CD4-positive, alpha-beta T cell treated with Interleukin-6 at 100 ng/mL for 8 hours (primary cell): ENCODE data around the gene CLDN7.

Experiments
- DNase-seq: peaks from one replicate; pipeline ENCODE4 v3.0.0-alpha.2; 2020; ENCODE audit warnings: mixed read lengths, low spot score

The CLDN7 gene

DNA sequence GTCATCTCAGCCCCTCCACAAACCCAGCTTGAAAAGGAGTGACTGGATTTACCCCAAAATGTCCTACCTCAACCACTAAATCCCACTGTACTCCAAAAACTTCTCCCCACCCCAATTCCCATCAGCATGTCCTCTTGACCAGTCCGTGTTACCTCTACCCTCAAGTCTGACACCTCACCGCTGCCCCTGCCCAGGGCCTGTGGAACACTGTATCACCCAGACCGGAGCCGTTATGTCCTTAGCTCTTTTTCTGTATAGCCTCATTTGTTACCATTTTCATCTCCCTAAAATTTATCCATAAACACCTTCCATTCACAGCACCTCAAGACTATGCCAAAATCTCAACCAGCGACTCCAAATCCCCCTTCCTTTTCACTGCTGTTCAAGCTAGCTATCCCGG lies 25.5 kb downstream of the CLDN7 start:
- no peak for DNase-seq

DNA sequence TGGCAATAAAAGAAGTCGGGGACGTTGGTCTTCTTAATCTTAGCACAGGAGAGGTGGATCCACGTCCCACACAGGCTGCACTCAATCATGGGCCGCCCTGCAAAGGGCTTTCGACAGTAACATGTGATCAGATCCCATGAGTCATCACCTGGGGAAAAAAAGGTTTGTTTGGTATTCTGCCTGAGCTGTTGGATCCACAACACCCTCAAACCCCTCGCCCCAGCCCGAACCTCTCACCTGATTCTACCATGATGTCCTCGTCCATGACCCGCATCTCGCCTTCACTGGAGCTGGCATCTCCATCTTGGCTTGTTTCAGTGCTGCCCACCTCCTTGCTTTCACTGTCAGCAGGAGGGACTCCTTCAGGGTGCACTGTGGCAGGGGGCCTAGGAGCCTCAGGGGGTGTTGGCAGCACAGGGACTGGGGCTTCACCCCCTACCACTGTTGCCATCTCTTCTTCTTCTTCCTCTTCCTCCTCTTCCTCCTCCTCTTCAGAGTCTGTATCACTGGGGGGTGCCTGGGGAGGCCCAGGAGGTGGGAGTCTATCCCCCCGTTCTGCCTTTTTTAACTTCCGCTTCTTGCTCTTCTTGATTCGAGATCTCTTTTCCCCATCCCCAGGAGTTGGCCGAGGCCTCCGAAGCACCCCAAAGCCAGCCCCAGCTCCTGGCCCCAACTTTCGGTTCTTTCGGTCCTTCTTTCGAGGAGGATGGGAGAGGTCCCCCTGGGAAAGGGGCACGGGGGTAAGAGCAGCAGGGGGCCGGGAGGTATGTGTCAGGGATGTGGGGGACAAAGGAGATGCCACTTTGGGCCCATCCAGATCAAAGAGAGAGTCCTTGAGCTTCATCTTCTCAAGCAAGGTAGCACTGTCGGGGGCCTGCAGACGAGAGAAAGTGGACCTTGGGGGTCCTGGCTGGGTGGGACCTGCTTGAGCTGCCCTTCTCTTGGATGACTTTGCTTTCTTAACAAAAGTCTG lies 26.3 kb downstream of the CLDN7 start:
- DNase-seq = no peak

DNA sequence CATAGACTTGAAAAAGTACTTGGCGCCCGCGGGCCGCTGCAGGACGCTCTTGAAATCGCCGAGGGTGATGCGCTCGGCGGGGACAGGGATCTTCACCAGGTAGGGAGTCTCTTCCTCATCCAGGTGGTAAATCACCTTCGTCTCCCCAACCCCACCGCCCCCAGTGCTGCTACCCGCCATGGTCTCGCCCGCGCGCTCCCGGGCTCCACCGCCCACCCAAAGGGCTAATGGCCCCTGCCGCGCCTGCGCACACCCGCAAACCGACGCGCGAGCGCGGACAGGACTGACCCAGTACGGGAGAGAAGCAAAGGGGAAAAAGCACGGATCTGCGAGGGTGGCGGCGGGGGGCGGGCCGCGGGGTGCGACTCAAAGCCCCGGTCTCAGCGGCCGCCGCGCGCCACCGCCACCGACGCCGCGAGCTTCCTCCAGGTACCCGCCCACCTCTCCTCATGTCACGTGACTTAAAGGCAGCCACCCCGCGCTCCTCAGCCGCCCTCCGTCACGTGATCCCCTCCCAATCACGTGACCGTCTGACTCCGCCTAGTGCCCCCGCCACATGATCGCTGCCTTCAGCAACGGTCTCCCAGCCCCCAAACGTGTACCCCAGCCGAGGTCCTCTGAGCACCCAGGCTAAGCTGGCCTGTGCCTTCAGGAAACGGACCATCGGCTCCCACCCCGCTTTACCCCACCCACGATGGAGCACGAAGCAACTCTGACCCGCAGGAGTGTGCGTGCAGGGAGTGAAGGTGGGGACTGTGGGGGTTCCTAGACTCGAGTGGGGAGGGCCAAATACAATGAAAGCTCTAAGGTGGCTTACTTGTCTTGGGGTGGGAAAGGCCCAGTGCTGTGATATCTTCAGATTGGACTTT lies 28.0 kb downstream of the CLDN7 start, which contains the start of gene DVL2:
DVL2 (minus strand) TSS at position 435 of the 869 bp plus-strand sequence; CDS start at position 180, 255 bp downstream.
- peak; percentile 95 for DNase-seq

DNA sequence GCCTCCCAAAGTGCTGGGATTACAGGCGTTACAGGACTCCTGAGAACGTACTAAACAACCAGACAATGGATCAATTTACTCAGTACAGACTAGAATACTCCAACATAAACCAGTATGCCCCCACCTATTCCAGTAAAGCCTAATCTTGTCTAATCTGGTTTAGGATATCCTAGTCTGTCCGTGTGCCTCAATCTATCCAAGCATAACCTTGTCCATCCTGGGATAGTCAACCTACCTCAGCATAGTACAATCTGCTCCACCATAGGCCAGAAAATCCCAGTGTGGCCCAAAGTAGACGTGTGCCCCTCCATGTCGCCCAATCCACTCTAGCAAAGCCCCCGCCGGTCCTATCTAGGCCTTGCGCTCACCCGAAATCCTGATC lies 28.6 kb downstream of the CLDN7 start:
- DNase-seq = no peak

DNA sequence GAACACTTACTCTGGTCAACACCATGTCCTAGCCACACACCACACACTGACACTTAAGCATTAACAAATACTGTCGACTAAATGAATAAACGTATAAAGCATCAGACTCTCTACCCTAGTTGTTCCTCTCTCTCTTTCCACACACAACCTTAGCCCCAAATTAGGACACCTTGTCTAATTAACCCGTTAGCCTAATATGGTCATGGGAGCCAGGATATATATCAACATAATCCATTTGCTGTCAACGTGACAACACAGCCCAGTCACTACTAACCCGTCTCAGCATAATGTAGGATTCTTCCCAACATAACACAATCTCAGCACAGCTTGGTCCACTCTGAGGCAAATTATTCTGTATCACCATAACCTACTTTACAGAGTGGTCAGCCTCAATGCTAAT lies 30.2 kb downstream of the CLDN7 start:
- no peak for DNase-seq

DNA sequence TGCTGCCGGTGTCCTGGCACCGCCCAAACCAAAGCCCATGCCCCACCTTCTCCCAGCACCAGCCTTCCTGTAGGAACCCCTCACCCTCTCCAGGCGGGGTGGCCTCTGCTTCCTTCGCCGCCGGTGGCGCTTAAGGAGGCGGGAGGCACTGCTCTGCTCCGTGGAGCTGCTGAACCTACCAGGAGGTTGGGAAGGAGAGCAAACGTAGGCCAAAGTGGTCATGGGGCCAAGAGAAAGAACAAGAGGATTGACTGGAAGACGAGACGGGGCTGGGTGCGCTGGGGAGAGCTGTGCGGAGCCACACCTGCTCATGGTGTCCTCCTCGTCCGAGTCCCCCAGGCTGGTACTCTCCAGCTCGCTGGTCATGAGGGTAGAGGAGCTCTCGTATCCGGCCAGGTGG lies 32.8 kb downstream of the CLDN7 start:
- DNase-seq = no peak

DNA sequence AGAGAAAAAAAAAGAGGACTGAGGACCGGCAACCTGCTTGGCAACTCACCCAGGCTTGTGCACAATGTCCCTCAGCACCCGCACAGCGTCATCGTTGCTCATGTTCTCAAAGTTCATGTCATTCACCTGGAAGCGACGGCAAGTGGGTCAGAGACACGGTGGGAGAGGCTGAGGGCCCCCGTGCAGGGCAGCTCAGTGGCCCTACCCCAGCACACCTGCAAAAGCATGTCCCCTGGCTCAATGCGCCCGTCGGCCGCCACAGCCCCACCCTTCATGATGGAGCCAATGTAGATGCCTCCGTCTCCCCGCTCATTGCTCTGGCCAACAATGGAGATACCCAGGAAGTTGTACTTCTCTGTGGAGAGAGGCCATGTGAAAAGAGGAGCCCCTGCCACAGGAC lies 33.4 kb downstream of the CLDN7 start:
- no peak for DNase-seq

DNA sequence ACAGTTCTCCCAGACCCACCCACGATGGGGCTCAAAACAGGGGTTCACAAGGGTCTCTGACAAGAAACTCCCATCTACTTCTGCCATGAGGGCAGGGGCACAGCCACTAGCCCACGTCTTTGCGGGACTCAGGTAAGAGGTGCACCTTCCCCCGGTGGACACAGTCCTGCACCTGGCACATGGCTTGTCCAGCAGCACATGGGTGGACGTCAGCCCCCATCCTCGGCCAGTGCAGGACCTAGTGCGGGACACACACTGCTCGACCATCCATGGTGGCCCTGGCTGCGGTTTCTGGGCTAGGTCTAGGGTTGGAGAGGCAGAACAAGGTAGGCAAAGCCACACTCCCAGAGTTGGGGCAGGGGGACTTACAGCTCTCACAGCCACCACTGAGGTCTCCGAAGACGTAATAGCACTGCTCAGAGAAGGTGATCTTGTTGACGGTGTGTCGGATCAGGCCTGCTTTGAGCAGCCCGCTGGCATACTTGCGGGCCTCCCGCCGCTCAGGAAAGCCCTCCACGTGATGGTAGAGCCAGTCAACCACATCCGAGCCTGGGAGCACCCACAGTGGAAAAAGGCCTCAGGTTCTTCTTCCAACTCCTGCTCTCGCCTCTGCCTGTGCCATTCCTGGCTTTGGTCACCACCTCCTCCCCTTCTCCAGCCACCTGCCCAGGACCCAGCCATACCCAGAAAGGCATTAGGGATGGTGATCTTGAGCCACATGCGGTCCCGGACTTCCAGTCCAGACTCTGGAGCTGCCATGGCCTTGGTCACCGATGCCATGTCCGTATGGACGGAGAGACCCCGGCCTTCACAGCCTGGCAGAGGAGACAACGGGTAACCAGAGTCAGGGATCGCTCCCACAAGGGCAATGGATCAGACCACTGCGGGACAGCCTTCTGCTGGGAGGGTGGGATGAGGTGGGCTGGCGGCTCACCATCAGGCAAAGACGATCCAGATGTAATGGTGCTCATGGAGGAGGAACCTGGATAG lies 35.3 kb downstream of the CLDN7 start:
- no peak for DNase-seq

DNA sequence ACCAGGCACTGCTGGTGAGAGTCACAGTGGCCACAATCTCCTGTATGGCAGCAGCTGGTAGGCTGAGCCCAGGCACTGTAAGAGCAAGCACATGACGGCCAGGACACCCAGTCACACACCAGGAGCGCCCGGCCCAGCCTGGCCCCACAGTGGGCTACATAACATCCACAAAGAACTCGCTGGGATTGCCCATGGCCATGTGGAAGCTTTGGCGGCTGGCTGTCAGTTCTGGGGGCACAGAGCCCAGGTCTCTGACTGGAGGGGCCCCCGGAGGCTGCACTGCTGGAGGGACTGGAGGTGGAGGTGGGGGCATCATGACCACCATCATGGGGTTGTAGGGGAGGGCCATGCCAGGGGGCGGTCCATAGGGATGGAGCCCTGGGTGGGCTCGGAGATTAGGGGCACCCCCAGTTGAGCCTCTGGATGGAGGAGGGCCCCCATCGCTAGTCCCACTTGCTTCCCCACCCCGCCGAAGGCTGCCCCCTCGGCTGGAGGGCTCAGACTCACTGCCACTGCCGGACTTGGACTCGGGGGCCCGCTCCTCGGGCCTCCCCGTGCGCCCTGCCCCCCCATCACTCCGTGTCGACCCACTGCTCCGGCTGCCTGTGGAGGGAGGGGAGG lies 36.5 kb downstream of the CLDN7 start:
- DNase-seq = no peak

DNA sequence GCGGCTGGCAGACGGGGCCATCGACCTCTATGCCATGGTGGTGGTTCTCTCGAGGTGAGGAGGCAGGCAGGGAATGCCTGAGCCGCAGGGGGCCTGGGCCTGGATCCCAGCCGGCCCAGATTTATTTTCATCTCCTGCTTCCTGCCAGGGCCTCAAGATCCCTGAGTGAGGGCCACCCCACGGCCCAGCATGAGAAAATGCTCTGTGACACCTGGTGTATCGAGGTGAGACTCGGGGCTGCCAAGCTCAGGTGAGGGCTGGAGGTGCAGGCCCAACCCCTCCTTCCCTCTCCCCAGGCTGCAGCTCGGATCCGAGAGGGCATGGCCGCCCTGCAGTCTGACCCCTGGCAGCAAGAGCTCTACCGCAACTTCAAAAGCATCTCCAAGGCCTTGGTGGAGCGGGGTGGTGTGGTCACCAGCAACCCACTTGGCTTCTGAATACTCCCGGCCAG lies 37.6 kb downstream of the CLDN7 start:
- DNase-seq = no peak

DNA sequence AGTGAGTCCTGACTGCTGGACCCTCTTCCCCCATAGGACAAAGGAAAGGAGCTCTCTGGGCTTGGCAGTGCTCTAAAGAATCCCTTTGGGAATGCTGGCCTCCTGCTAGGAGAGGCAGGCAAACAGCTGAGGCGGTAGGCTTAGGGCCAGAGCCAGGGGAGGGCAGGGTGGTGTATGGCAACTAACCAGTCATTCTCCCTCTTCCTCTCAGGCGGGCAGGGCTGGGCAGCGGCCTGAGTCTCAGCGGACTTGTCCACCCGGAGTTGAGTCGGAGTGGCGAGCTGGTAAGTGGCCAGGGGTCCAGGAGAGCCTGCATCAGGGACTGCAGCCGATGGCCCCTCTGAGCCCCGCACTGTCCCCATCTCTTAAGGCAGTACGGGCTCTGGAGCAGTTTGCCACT lies 38.2 kb downstream of the CLDN7 start:
- no peak for DNase-seq

DNA sequence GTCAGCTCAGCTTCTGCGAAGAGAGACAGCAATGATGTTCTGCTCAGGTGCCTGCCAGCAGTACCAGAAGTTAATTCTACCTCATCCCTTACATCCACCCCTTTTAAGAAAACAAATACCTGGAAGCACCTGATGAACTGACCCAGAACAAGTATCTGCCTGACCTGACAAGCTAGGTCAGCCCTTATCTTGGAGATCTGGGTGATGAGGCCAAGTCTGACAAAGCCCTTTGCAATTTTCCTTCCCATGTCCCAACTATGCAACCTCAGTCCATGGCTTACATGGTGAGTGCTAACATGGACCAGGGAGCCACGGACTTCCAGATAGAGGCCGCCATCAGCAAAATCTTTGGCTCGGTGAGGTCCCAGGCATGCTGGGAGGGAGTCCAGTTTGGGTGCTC lies 38.9 kb downstream of the CLDN7 start:
- DNase-seq = no peak

DNA sequence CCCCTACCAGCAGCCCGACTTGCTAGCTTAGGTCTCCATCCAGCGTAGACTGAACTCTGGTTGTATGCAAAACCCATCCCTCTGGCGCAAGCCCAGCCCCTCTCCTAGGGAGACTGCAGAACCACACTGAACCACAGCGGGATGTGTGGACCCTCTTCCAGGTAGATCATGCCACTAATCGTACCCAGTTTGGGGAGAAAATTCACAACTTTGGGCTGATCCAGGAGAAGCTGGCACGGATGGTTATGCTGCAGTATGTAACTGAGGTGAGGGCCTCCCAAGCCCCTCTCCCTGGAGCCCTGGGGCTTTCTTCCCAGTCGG lies 39.3 kb downstream of the CLDN7 start:
- DNase-seq = no peak

DNA sequence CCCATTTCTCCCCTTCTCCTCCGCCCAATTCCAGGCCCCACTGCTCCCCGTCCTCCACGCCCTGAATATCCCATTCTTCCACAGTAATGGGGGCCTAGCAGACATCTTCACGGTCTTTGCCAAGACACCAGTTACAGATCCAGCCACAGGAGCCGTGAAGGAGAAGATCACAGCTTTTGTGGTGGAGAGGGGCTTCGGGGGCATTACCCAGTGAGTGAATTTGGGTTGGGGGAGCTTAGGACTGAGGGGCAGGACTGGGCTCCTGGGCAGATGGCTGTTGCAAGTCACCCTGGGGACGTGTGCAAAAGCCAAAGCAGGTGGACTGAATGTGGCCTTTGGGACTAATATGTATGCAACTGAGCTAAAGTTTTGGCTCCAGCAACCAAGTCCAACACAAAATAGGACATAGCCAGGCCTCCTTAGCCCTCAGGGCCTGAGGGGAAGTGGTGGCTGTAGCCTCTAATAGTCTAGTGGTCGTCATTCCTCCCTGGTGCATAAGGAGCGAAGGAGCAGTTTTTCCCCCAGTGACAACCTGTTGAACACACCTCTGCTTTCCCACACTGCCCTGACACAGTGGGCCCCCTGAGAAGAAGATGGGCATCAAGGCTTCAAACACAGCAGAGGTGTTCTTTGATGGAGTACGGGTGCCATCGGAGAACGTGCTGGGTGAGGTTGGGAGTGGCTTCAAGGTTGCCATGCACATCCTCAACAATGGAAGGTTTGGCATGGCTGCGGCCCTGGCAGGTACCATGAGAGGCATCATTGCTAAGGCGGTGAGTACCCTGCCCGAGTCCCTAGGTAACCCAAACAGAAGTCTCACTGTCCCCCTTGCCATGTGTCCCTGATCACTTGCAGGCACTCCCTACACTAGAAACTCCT lies 39.9 kb downstream of the CLDN7 start:
- no peak for DNase-seq

DNA sequence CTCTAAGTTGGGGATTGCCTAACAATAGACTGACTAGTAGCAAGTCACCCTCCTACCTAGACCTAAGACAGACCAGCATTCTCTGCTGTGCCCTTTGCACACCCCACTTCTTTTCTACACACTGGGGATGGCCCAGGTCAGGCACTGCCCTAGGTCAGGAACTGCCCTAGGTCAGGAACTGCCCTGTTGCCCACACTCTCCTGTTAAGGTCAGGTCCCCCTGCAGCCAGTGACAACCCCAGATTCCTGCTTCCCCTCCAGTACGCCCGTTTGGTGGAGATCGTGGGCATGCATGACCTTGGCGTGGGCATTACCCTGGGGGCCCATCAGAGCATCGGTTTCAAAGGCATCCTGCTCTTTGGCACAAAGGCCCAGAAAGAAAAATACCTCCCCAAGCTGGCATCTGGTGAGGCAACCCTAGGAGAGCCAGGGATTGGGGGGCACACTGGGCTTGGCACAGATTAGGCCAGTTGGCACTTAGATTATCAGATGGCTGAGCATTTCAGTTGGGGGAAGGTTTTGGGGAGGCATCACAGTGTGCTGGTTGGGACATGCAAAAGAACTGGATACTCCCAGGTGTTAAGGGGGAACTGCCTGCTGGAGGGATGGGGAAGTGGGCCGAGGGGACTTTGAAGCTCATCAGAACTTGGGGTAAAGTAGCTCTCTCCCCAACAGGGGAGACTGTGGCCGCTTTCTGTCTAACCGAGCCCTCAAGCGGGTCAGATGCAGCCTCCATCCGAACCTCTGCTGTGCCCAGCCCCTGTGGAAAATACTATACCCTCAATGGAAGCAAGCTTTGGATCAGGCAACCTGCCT lies 40.8 kb downstream of the CLDN7 start:
- no peak for DNase-seq

DNA sequence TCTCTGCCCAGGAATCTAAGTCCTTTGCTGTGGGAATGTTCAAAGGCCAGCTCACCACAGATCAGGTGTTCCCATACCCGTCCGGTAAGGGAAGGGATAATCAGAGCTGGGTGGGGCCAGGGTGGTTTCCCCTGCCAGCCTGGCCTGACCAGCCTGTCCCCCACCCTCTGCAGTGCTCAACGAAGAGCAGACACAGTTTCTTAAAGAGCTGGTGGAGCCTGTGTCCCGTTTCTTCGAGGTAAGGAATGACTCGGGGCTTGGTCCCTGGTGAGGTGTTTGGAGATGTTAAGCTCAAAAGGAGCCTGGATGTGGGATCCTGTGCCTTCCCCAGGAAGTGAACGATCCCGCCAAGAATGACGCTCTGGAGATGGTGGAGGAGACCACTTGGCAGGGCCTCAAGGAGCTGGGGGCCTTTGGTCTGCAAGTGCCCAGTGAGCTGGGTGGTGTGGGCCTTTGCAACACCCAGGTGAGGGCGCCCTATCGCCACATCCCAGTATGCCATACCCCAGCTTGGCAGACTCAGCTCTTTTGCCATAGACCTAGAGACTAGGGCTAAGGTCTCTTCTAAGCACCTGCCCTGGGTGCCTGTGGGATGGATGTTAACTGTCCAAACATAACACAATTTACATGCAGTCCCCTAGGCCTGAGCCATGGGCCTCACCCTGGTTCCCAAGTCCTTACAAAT lies 41.5 kb downstream of the CLDN7 start:
- DNase-seq = peak; percentile 69

DNA sequence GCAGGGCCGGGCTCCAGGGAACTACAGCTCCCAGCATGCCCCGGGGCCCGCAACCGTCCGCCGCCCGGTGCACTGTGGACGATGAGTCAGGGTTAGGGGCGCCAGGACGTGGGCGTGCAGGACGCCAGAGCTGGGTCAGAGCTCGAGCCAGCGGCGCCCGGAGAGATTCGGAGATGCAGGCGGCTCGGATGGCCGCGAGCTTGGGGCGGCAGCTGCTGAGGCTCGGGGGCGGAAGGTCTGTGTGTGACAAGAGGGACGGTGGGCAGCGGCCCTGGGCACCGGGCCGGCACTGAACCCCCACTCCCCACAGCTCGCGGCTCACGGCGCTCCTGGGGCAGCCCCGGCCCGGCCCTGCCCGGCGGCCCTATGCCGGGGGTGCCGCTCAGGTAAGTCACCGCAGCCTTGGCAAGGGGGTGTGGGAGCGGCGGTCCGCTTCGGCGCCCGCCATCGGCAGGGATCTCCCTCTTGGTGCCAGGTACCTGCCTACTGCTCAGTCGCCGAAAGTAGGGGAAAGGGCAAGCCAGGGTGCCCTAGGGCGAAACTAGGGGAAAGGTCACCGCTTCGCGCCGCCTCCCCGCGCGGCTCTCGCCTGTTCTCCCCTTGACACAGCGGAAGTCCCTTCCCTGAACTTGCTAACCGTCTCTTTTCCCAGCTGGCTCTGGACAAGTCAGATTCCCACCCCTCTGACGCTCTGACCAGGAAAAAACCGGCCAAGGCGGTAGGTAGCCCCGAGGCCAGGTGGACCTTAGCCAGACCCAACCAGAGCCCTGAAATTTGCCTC lies 42.3 kb downstream of the CLDN7 start, which contains the start of the genes ACADVL and DLG4:
ACADVL (plus strand) TSS at position 127 of the 781 bp plus-strand sequence; CDS start at position 174, 47 bp downstream.
DLG4 (minus strand) TSS at position 25 of the 781 bp plus-strand sequence.
- DNase-seq = peak; percentile 73
